Measurements from ENCODE around the gene TRPM8. TPM values are rescaled to one million over a fixed set of nuclear protein-coding genes. Genes with fewer than 3 reads are reported as not detected.

The TRPM8 gene
- polyA plus RNA-seq, 4 donors = 0.18 TPM; not detected in 3

- Histone ChIP-seq H3K27me3 (ENCODE audit: control insufficient read depth in 3 of 3, insufficient read depth in 3 of 3, low read length in 3 of 3) (no peaks in the 10 kb centered on the region), H3K27ac (ENCODE audit: low read depth in 1 of 3, low read length in 2 of 3) (no peak overlapping the region), H3K4me1 (ENCODE audit: control insufficient read depth in 3 of 3, insufficient read depth in 2 of 3, low read depth in 1 of 3, low read length in 2 of 3) (no peaks in the 10 kb centered on the region), H3K36me3 (ENCODE audit: control insufficient read depth in 3 of 3, insufficient read depth in 2 of 3, low read depth in 1 of 3, low read length in 3 of 3) (no peaks in the 10 kb centered on the region), H3K4me3 (ENCODE audit: low read depth in 1 of 3, low read length in 3 of 3) (no peak overlapping the region), H3K9me3 (ENCODE audit: control insufficient read depth in 2 of 2, insufficient read depth in 1 of 2, low read depth in 1 of 2, low read length in 1 of 2) (no peaks in the 10 kb centered on the region)
- DNase-seq = no peak
- no peak for FAIRE-seq
- WGBS, 3 donors = 77 to 87% (median 79%) methylated on average over 6 of the region's 6 CpGs
Measured at GRCh38 chr2:233973786-233974185, 56.6 kb downstream of the TRPM8 start.

- DNase-seq = no peak
- 39 to 54% (median 53%) methylated on average over 4 of the region's 4 CpGs for WGBS, 3 donors
- Histone ChIP-seq H3K27me3 (ENCODE audit: control insufficient read depth in 3 of 3, insufficient read depth in 3 of 3, low read length in 3 of 3) (no peaks in the 10 kb centered on the region), H3K4me3 (ENCODE audit: low read depth in 1 of 3, low read length in 3 of 3) (no peak overlapping the region), H3K9me3 (ENCODE audit: control insufficient read depth in 2 of 2, insufficient read depth in 1 of 2, low read depth in 1 of 2, low read length in 1 of 2) (no peaks in the 10 kb centered on the region), H3K4me1 (ENCODE audit: control insufficient read depth in 3 of 3, insufficient read depth in 2 of 3, low read depth in 1 of 3, low read length in 2 of 3) (no peaks in the 10 kb centered on the region), H3K36me3 (ENCODE audit: control insufficient read depth in 3 of 3, insufficient read depth in 2 of 3, low read depth in 1 of 3, low read length in 3 of 3) (no peaks in the 10 kb centered on the region), H3K27ac (ENCODE audit: low read depth in 1 of 3, low read length in 2 of 3) (no peak overlapping the region)
- FAIRE-seq = no peak
Measured at GRCh38 chr2:233974530-233975071, 57.4 kb downstream of the TRPM8 start.

GRCh38 chr2:233976087-233976486 is 58.9 kb downstream of the TRPM8 start:
- Histone ChIP-seq H3K27ac (ENCODE audit: low read depth in 1 of 3, low read length in 2 of 3) (no peak overlapping the region), H3K27me3 (ENCODE audit: control insufficient read depth in 3 of 3, insufficient read depth in 3 of 3, low read length in 3 of 3) (no peaks in the 10 kb centered on the region), H3K4me1 (ENCODE audit: control insufficient read depth in 3 of 3, insufficient read depth in 2 of 3, low read depth in 1 of 3, low read length in 2 of 3) (no peaks in the 10 kb centered on the region), H3K9me3 (ENCODE audit: control insufficient read depth in 2 of 2, insufficient read depth in 1 of 2, low read depth in 1 of 2, low read length in 1 of 2) (no peaks in the 10 kb centered on the region), H3K4me3 (ENCODE audit: low read depth in 1 of 3, low read length in 3 of 3) (no peak overlapping the region), H3K36me3 (ENCODE audit: control insufficient read depth in 3 of 3, insufficient read depth in 2 of 3, low read depth in 1 of 3, low read length in 3 of 3) (no peaks in the 10 kb centered on the region)
- FAIRE-seq (no peak), DNase-seq (no peak)
- WGBS, 3 donors = 51 to 74% (median 65%) methylated on average over 5 of the region's 5 CpGs

- Histone ChIP-seq H3K9me3 (ENCODE audit: control insufficient read depth in 2 of 2, insufficient read depth in 1 of 2, low read depth in 1 of 2, low read length in 1 of 2) (no peaks in the 10 kb centered on the region), H3K27ac (ENCODE audit: low read depth in 1 of 3, low read length in 2 of 3) (no peak overlapping the region), H3K36me3 (ENCODE audit: control insufficient read depth in 3 of 3, insufficient read depth in 2 of 3, low read depth in 1 of 3, low read length in 3 of 3) (no peaks in the 10 kb centered on the region), H3K27me3 (ENCODE audit: control insufficient read depth in 3 of 3, insufficient read depth in 3 of 3, low read length in 3 of 3) (no peaks in the 10 kb centered on the region), H3K4me3 (ENCODE audit: low read depth in 1 of 3, low read length in 3 of 3) (no peak overlapping the region), H3K4me1 (ENCODE audit: control insufficient read depth in 3 of 3, insufficient read depth in 2 of 3, low read depth in 1 of 3, low read length in 2 of 3) (no peaks in the 10 kb centered on the region)
- peak; percentile 37 to 51 for DNase-seq
- FAIRE-seq = no peak
- 48 to 54% (median 50%) methylated on average over 8 of the region's 8 CpGs for WGBS, 3 donors
Measured at GRCh38 chr2:233976690-233977294, 59.6 kb downstream of the TRPM8 start.

- DNase-seq = no peak
- Histone ChIP-seq H3K27me3 (ENCODE audit: control insufficient read depth in 3 of 3, insufficient read depth in 3 of 3, low read length in 3 of 3) (no peaks in the 10 kb centered on the region), H3K36me3 (ENCODE audit: control insufficient read depth in 3 of 3, insufficient read depth in 2 of 3, low read depth in 1 of 3, low read length in 3 of 3) (no peaks in the 10 kb centered on the region), H3K4me3 (ENCODE audit: low read depth in 1 of 3, low read length in 3 of 3) (no peak overlapping the region), H3K9me3 (ENCODE audit: control insufficient read depth in 2 of 2, insufficient read depth in 1 of 2, low read depth in 1 of 2, low read length in 1 of 2) (no peaks in the 10 kb centered on the region), H3K27ac (ENCODE audit: low read depth in 1 of 3, low read length in 2 of 3) (no peak overlapping the region), H3K4me1 (ENCODE audit: control insufficient read depth in 3 of 3, insufficient read depth in 2 of 3, low read depth in 1 of 3, low read length in 2 of 3) (no peaks in the 10 kb centered on the region)
- 79 to 85% (median 80%) methylated on average over 8 of the region's 8 CpGs for WGBS, 3 donors
- no peak for FAIRE-seq
Measured at GRCh38 chr2:233977296-233977837, 60.2 kb downstream of the TRPM8 start.

- DNase-seq (no peak), FAIRE-seq (no peak)
- WGBS, 3 donors = 66 to 82% (median 69%) methylated on average over 4 of the region's 4 CpGs
- H3K9me3 ChIP-seq (ENCODE audit: control insufficient read depth in 2 of 2, insufficient read depth in 1 of 2, low read depth in 1 of 2, low read length in 1 of 2) = peaks cover 0 to 6% of the 10 kb centered on the region in 2 donors
- H3K4me3 ChIP-seq (ENCODE audit: low read depth in 1 of 3, low read length in 3 of 3) = no peak overlapping the region
- H3K27ac ChIP-seq (ENCODE audit: low read depth in 1 of 3, low read length in 2 of 3) = no peak overlapping the region
- H3K36me3 ChIP-seq (ENCODE audit: control insufficient read depth in 3 of 3, insufficient read depth in 2 of 3, low read depth in 1 of 3, low read length in 3 of 3) = no peaks in the 10 kb centered on the region
- H3K4me1 ChIP-seq (ENCODE audit: control insufficient read depth in 3 of 3, insufficient read depth in 2 of 3, low read depth in 1 of 3, low read length in 2 of 3) = no peaks in the 10 kb centered on the region
- H3K27me3 ChIP-seq (ENCODE audit: control insufficient read depth in 3 of 3, insufficient read depth in 3 of 3, low read length in 3 of 3) = no peaks in the 10 kb centered on the region
Measured at GRCh38 chr2:233979748-233980147, 62.6 kb downstream of the TRPM8 start.

GRCh38 chr2:233980955-233981561 is 63.9 kb downstream of the TRPM8 start:
- H3K4me3 ChIP-seq (ENCODE audit: low read depth in 1 of 3, low read length in 3 of 3) = no peak overlapping the region
- no peak overlapping the region for H3K27ac ChIP-seq (ENCODE audit: low read depth in 1 of 3, low read length in 2 of 3)
- DNase-seq (no peak), FAIRE-seq (no peak)
- peaks cover 0 to 6% of the 10 kb centered on the region in 2 donors for H3K9me3 ChIP-seq (ENCODE audit: control insufficient read depth in 2 of 2, insufficient read depth in 1 of 2, low read depth in 1 of 2, low read length in 1 of 2)
- no peaks in the 10 kb centered on the region for H3K4me1 ChIP-seq (ENCODE audit: control insufficient read depth in 3 of 3, insufficient read depth in 2 of 3, low read depth in 1 of 3, low read length in 2 of 3)
- H3K27me3 ChIP-seq (ENCODE audit: control insufficient read depth in 3 of 3, insufficient read depth in 3 of 3, low read length in 3 of 3) = no peaks in the 10 kb centered on the region
- no peaks in the 10 kb centered on the region for H3K36me3 ChIP-seq (ENCODE audit: control insufficient read depth in 3 of 3, insufficient read depth in 2 of 3, low read depth in 1 of 3, low read length in 3 of 3)
- WGBS, 3 donors = 84 to 90% (median 89%) methylated on average over 5 of the region's 5 CpGs

- H3K4me1 ChIP-seq (ENCODE audit: control insufficient read depth in 3 of 3, insufficient read depth in 2 of 3, low read depth in 1 of 3, low read length in 2 of 3) = no peaks in the 10 kb centered on the region
- WGBS, 3 donors = 30 to 65% (median 47%) methylated on average over 9 of the region's 9 CpGs
- DNase-seq = peak in 1 of 2 donors; percentile 75
- no peak overlapping the region for H3K27ac ChIP-seq (ENCODE audit: low read depth in 1 of 3, low read length in 2 of 3)
- no peaks in the 10 kb centered on the region for H3K36me3 ChIP-seq (ENCODE audit: control insufficient read depth in 3 of 3, insufficient read depth in 2 of 3, low read depth in 1 of 3, low read length in 3 of 3)
- FAIRE-seq = no peak
- H3K4me3 ChIP-seq (ENCODE audit: low read depth in 1 of 3, low read length in 3 of 3) = no peak overlapping the region
- no peaks in the 10 kb centered on the region for H3K27me3 ChIP-seq (ENCODE audit: control insufficient read depth in 3 of 3, insufficient read depth in 3 of 3, low read length in 3 of 3)
- peaks cover 0 to 6% of the 10 kb centered on the region in 2 donors for H3K9me3 ChIP-seq (ENCODE audit: control insufficient read depth in 2 of 2, insufficient read depth in 1 of 2, low read depth in 1 of 2, low read length in 1 of 2)
Measured at GRCh38 chr2:233981574-233982420, 64.6 kb downstream of the TRPM8 start.
